ENCODE data around the gene GRID1. TPM values are rescaled to one million over a fixed set of nuclear protein-coding genes. Genes with fewer than 3 reads are reported as not detected.

The GRID1 gene
- total and polyA plus RNA-seq, 9 of the 15 experiments (the other 6 are each of a cell fraction or from before 2014, with no cell fraction given) = 0.01 to 7.2 (median 1.2) TPM

DNA sequence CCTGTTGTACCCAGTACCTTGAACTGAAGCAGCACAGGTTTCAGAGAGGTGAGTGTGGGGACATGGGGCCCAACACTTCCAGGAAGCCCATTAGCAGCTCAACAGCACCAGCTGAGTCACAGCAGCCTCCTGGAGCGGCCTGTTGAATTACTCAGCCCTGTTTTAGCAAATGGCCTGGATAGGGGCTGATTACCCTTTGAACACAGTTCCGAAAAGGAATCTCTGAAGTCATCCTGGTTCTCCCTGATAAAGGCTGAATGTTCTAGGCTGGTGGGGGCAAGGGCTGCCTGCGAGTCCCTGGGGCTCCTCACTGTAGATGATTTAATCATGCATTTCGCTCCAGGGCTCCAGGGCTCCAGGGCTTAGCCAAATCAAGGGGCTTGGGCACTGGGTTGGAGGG lies 287.5 kb downstream of the GRID1 start (continued):
- TF ChIP-seq, protein P1, sequence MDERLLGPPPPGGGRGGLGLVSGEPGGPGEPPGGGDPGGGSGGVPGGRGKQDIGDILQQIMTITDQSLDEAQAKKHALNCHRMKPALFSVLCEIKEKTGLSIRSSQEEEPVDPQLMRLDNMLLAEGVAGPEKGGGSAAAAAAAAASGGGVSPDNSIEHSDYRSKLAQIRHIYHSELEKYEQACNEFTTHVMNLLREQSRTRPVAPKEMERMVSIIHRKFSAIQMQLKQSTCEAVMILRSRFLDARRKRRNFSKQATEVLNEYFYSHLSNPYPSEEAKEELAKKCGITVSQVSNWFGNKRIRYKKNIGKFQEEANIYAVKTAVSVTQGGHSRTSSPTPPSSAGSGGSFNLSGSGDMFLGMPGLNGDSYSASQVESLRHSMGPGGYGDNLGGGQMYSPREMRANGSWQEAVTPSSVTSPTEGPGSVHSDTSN (CRISPR knock-in tag; IDR thresholded peaks at IDR 0.05; ENCODE audit: low read depth) = no peak
- TF ChIP-seq, protein P1 (tag; conservative IDR thresholded peaks at IDR 0.05; ENCODE audit: low read depth) = no peak
- TF ChIP-seq KLF1 (tag; IDR thresholded peaks at IDR 0.05) = no peak
- TF ChIP-seq KDM2B (CRISPR knock-in tag; IDR thresholded peaks at IDR 0.05) = no peak
- TF ChIP-seq, protein P2, sequence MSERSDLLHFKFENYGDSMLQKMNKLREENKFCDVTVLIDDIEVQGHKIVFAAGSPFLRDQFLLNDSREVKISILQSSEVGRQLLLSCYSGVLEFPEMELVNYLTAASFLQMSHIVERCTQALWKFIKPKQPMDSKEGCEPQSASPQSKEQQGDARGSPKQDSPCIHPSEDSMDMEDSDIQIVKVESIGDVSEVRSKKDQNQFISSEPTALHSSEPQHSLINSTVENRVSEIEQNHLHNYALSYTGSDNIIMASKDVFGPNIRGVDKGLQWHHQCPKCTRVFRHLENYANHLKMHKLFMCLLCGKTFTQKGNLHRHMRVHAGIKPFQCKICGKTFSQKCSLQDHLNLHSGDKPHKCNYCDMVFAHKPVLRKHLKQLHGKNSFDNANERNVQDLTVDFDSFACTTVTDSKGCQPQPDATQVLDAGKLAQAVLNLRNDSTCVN (CRISPR knock-in tag; IDR thresholded peaks at IDR 0.05) = no peak
- no peak for TF ChIP-seq ZBTB40 (IDR thresholded peaks at IDR 0.05)
- TF ChIP-seq ZBTB40 (CRISPR knock-in tag; IDR thresholded peaks at IDR 0.05) = no peak
- peak; percentile 20 for TF ChIP-seq ZFP36 (IDR thresholded peaks at IDR 0.05; ENCODE audit: low read depth, low read length, partially characterized antibody)
- TF ChIP-seq RBM34 (IDR thresholded peaks at IDR 0.05; ENCODE audit: borderline replicate concordance, insufficient read depth, low read length) = no peak
- TF ChIP-seq PTBP1 (IDR thresholded peaks at IDR 0.05; ENCODE audit: low read depth, low read length) = no peak
- TF ChIP-seq, protein P3, sequence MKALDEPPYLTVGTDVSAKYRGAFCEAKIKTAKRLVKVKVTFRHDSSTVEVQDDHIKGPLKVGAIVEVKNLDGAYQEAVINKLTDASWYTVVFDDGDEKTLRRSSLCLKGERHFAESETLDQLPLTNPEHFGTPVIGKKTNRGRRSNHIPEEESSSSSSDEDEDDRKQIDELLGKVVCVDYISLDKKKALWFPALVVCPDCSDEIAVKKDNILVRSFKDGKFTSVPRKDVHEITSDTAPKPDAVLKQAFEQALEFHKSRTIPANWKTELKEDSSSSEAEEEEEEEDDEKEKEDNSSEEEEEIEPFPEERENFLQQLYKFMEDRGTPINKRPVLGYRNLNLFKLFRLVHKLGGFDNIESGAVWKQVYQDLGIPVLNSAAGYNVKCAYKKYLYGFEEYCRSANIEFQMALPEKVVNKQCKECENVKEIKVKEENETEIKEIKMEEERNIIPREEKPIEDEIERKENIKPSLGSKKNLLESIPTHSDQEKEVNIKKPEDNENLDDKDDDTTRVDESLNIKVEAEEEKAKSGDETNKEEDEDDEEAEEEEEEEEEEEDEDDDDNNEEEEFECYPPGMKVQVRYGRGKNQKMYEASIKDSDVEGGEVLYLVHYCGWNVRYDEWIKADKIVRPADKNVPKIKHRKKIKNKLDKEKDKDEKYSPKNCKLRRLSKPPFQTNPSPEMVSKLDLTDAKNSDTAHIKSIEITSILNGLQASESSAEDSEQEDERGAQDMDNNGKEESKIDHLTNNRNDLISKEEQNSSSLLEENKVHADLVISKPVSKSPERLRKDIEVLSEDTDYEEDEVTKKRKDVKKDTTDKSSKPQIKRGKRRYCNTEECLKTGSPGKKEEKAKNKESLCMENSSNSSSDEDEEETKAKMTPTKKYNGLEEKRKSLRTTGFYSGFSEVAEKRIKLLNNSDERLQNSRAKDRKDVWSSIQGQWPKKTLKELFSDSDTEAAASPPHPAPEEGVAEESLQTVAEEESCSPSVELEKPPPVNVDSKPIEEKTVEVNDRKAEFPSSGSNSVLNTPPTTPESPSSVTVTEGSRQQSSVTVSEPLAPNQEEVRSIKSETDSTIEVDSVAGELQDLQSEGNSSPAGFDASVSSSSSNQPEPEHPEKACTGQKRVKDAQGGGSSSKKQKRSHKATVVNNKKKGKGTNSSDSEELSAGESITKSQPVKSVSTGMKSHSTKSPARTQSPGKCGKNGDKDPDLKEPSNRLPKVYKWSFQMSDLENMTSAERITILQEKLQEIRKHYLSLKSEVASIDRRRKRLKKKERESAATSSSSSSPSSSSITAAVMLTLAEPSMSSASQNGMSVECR (CRISPR knock-in tag; IDR thresholded peaks at IDR 0.05) = no peak
